GM12878 (cell line): ENCODE data around the gene GALNT9.

Experiments
- CTCF ChIP-seq, 3 experiments: IDR thresholded peaks in 2 of 3; conservative IDR thresholded peaks in 1 of 3; 2 replicates each; pipeline ENCODE4 v1.5.1; 2011; ENCODE audit warnings: low read depth in 3 of 3, low read length in 3 of 3, mild to moderate bottlenecking in 3 of 3, control low read depth in 2 of 3, moderate library complexity in 2 of 3, inconsistent platforms in 1 of 3, mixed read lengths in 1 of 3; ENCODE audit not compliant: control insufficient read depth in 2 of 3, insufficient read depth in 1 of 3; ENCODE audit errors: extremely low read depth in 1 of 3
- POLR2A ChIP-seq: IDR thresholded peaks from 2 replicates; pipeline ENCODE4 v1.6.1; 2011; ENCODE audit warnings: low read depth, mild to moderate bottlenecking, low read length
- TF ChIP-seq, protein P1 (sequence below): fragments of 150-350 bp; IDR thresholded peaks from 2 replicates; pipeline ENCODE4 v1.6.1; 2014; ENCODE audit warnings: mild to moderate bottlenecking, low read depth, low read length

- no peak for TF ChIP-seq POLR2A
- TF ChIP-seq, protein P1, sequence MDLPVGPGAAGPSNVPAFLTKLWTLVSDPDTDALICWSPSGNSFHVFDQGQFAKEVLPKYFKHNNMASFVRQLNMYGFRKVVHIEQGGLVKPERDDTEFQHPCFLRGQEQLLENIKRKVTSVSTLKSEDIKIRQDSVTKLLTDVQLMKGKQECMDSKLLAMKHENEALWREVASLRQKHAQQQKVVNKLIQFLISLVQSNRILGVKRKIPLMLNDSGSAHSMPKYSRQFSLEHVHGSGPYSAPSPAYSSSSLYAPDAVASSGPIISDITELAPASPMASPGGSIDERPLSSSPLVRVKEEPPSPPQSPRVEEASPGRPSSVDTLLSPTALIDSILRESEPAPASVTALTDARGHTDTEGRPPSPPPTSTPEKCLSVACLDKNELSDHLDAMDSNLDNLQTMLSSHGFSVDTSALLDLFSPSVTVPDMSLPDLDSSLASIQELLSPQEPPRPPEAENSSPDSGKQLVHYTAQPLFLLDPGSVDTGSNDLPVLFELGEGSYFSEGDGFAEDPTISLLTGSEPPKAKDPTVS = no peak
- no peak for TF ChIP-seq CTCF (IDR thresholded peaks at IDR 0.05 in 2 of 3, conservative IDR thresholded peaks at IDR 0.05 in 1 of 3; ENCODE audit: control insufficient read depth in 2 of 3, extremely low read depth in 1 of 3, insufficient read depth in 1 of 3, low read depth in 3 of 3, low read length in 3 of 3)
These were observed 14.7 kb downstream of the GALNT9 start for GRCh38 chr12:132314516-132315233.
